ENCODE results near the gene TBCD.
"Not testable (repeated sequence)": the region's sequence is repeated elsewhere in the genome, so short reads cannot be mapped to it uniquely, and the experiment has no call there.

Gene TBCD

DNA sequence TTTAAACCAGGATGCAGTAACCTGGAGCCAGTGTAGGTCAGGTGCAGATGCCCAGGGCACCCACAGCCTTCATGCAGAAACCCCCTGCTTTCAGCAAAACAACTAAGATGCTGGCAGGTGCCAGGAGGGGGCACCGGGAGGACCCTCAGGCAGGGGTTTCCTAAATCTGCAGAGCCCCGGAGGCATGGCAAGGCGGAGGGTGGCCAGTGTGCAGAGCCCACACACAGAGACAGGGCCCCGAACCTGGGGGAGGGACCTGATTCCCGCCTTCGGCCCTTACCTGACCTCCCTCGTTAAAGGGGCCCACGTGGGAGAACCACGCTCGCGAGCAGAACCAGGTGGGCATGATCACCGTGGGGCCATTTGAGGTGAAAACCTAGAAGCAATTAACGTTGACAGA is 213.5 kb downstream of the TBCD start:
- no peak overlapping the region for H3K27ac ChIP-seq
- no peak for TF ChIP-seq ZFX (IDR thresholded peaks at IDR 0.05; ENCODE audit: borderline replicate concordance)
- TF ChIP-seq, protein P1, sequence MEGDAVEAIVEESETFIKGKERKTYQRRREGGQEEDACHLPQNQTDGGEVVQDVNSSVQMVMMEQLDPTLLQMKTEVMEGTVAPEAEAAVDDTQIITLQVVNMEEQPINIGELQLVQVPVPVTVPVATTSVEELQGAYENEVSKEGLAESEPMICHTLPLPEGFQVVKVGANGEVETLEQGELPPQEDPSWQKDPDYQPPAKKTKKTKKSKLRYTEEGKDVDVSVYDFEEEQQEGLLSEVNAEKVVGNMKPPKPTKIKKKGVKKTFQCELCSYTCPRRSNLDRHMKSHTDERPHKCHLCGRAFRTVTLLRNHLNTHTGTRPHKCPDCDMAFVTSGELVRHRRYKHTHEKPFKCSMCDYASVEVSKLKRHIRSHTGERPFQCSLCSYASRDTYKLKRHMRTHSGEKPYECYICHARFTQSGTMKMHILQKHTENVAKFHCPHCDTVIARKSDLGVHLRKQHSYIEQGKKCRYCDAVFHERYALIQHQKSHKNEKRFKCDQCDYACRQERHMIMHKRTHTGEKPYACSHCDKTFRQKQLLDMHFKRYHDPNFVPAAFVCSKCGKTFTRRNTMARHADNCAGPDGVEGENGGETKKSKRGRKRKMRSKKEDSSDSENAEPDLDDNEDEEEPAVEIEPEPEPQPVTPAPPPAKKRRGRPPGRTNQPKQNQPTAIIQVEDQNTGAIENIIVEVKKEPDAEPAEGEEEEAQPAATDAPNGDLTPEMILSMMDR (IDR thresholded peaks at IDR 0.05): no peak

DNA sequence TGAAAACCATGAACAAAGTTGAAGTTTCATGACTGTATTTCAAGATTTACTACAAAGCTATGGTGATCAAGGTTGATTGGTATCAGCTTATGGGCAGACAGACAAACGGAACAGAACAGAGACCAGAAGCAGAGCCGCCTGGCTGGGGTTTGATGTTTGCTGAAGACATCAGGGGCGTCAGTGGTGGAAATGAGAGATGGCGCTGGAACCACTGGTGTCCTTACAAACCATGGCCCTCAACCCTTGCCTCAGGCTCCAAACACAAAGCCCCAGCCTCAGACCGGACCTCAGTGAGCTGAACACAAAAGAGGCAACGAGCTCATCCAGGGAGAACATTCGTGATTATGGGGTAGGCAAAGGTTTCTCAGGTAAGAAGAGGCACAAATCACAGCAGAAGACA is 214.6 kb downstream of the TBCD start:
- TF ChIP-seq, protein P1 (IDR thresholded peaks at IDR 0.05): no peak
- TF ChIP-seq ZFX (IDR thresholded peaks at IDR 0.05; ENCODE audit: borderline replicate concordance): no peak
- no peak overlapping the region for H3K27ac ChIP-seq

DNA sequence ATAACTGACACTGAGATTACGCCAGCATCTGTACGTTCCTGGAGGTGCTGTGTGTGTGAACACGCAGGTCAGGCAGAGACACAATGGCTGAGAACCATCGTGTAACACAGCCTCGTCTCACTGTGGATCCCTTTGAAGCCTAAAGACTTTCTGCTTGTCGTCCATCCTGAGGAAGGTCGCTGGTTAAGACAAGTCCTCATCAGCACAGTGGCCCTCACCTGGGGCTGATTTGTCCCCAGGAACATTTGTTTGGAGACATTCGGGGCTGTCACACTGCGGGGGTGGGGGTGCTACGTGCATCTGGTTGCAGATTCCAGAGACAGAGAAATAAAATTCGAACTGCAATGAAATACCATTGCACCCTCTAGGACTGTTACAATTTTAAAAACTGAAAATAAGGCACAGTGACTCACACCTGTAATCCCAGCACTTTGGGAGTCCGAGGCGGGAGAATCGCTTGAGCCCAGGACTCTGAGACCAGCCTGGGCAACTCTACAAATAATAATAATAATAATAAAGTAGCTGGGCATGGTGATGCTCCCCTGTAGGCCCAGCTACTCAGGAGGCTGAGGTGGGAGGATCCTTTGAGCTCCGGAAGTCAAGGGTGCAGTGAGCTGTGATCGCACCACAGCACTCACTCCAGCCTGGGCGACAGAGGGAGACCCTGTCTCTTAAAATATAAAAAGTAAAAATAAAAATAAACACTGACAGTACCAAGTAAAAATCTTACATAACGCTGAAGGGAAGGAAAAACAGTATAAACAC is 215.6 kb downstream of the TBCD start:
- TF ChIP-seq, protein P1 (IDR thresholded peaks at IDR 0.05): no peak
- TF ChIP-seq ZFX (IDR thresholded peaks at IDR 0.05; ENCODE audit: borderline replicate concordance): no peak
- H3K27ac ChIP-seq: no peak overlapping the region

DNA sequence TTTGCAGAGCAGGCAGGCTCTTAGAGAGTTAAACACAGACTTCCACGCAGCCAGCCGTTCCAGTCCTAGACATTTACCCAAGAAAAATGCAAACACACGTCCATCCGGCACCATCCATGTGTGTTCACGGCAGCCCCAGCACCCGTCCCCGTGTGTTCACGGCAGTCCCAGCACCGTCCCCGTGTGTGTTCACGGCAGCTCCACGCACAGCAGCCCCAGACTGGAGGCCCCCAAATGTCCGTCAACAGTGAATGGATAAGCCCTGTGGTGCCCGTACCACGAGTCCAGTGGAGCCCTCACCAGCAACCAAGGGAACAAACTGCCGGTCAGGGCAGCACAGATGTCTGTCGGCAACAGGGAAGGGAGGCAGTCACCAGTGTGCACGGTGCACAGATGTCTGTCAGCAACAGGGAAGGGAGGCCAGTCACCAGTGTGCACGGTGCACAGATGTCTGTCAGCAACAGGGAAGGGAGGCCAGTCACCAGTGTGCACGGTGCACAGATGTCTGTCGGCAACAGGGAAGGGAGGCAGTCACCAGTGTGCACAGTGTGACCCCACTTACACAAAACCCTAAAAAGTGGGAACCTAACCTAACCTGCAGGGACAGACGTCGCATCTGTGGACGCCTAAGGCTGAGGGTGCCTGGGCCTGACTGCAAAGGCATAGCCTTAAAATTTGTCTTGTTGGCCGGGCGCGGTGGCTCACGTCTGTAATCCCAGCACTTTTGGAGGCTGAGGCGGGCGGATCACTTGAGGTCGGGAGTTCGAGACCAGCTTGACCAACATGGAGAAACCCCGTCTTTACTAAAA is 216.4 kb downstream of the TBCD start:
- H3K27ac ChIP-seq: not testable (repeated sequence)

DNA sequence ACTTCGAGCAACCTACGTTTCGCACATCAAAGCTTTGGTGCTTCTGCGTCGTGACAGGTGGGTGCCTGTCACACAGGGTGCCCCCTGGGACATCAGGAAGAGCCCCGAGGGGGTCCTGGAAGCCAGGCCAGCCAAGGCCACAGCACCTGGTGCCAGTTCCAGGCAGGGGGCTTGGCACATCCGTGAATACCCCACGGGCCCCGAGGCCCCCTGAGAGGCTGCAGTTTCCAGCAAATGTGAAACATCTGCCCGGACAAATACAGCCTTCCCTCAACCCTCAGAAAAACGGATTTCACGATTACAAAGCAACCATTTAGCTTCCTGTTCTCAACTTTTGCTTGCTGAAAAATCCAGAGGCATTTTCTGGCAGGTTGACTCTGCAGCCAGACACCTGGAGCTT is 218.2 kb downstream of the TBCD start:
- no peak overlapping the region for H3K27ac ChIP-seq
- TF ChIP-seq, protein P1 (IDR thresholded peaks at IDR 0.05): no peak
- no peak for TF ChIP-seq ZFX (IDR thresholded peaks at IDR 0.05; ENCODE audit: borderline replicate concordance)

DNA sequence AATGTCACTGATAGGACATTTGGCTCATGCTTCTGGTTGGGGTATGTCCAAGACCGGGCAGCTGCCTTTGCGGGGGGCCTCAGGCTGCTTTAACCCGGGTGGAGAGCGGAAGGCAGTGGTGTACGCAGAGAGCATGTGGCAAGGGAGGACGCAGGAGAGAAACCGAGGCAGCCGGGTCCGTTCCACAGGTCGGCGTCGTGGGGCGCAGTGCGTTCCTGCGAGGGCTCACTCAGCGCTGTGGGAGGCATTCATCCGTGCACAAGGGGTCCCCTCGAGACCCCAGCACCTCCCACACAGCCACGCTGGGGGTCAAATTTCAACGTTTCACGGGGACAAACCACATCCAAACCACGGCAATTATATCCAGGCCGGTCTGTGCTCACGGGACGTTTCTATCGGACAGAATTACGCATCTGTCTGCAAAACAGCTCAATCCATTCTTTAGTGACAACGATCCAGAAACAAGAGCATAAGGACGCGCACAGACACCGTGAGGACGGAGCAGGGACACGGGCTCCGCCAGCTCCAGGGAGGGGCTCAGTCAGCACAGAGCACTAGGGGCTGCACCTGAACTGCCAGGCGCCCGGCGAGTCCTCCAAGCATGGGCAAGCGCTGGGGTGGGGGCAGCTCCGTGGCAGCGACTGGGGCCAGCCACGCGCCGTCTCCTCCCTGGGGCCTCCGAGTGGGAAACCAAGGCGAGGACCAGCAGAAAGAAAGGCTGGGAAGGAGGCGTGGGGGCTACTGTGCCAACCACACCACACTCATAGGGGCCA is 219.1 kb downstream of the TBCD start:
- no peak overlapping the region for H3K27ac ChIP-seq

DNA sequence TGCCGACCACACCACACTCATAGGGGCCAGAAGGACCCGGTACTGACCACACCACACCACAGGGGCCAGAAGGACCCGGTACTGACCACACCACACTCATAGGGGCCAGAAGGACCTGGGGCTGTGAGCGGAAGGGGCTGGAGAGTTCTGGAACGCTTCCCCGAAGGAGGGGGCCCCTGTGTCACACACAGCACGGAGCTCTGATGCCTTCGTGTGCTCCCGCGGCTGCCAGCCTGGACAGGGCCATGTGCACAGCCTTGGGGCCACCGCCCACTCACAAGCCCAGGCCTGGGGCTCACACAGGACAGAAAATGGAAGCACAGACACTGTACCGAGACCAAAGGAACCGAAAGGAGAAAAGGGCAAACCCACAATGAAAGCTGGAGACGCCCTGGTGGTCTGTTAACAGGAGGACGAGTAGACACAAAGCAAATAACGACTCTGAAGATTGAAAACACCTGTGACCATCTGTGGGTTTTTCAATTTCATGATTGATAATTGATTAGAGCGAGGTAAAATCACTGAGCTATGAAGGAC is 221.0 kb downstream of the TBCD start:
- H3K27ac ChIP-seq: no peak overlapping the region
- TF ChIP-seq, protein P1 (IDR thresholded peaks at IDR 0.05): no peak
- no peak for TF ChIP-seq ZFX (IDR thresholded peaks at IDR 0.05; ENCODE audit: borderline replicate concordance)

More for the DNA sequence above, 219.1 kb downstream of the TBCD start:
- TF ChIP-seq, protein P1 (IDR thresholded peaks at IDR 0.05): no peak
- no peak for TF ChIP-seq ZFX (IDR thresholded peaks at IDR 0.05; ENCODE audit: borderline replicate concordance)

Data from 22Rv1 (cell line).